GM12878 (cell line): ENCODE results near the gene SEC16A. TPM values are rescaled to one million over a fixed set of nuclear protein-coding genes. Genes with fewer than 3 reads are reported as not detected.

Source experiments
- ATAC-seq: fragments of 200-7000 bp; cut with Tn5 transposase; 3 replicates; pipeline ENCODE4 v1.9.1; 2020; ENCODE audit warnings: mild to moderate bottlenecking, moderate library complexity
- BruUV-seq: library from RNA; stranded (reverse); fragments of 400-500 nt; replicated peaks from 2 replicates; lab custom pipeline; 2021; lab: Mats Ljungman, UMichigan
- CTCF ChIA-PET: fragments of 300-600 bp; sonication (Branson Sonifier 250); formaldehyde crosslinking; extraction: SDS; loops from one replicate; lab custom pipeline; 2021; ENCODE audit warnings: inconsistent platforms; lab: Yijun Ruan, JAX
- POLR2A ChIA-PET: fragments of 350-600 bp; formaldehyde crosslinking; extraction: SDS; loops from one replicate; lab custom pipeline; 2021; ENCODE audit warnings: inconsistent platforms; lab: Charles Lee
- RAD21 ChIA-PET: fragments of 300-600 bp; sonication (Branson Sonifier 250); formaldehyde crosslinking; loops from one replicate; lab custom pipeline; 2023; ENCODE audit warnings: antibody characterized with exemption; ENCODE audit not compliant: unreplicated experiment; lab: Charles Lee
- SMC1A ChIA-PET: fragments of 300-600 bp; sonication (Branson Sonifier 250); formaldehyde crosslinking; loops from one replicate; lab custom pipeline; 2023; ENCODE audit not compliant: unreplicated experiment, uncharacterized antibody; lab: Charles Lee
- DNase-seq: peaks from one replicate; pipeline ENCODE4 v3.0.0-alpha.2; 2011; ENCODE audit warnings: low read depth, low spot score
- FAIRE-seq: peaks from 3 replicates; lab custom pipeline; 2011; peaks lifted over from hg19 to GRCh38; lab: Jason Lieb, UNC
- H2AFZ ChIP-seq: 2 replicates; pipeline ENCODE4 v1.6.0; 2011; ENCODE audit warnings: low read depth, low read length, control low read depth; ENCODE audit not compliant: control insufficient read depth
- H3K27ac ChIP-seq: 2 replicates; pipeline ENCODE4 v1.5.1; 2011; ENCODE audit warnings: control low read depth; ENCODE audit not compliant: control insufficient read depth, insufficient read depth
- H3K27me3 ChIP-seq, 2 experiments: replicated peaks in 1 of 2; 2 replicates each; pipeline versions ENCODE4 v1.6.0 to v1.6.1; 2011; ENCODE audit warnings: low read length in 1 of 2; ENCODE audit not compliant: control insufficient read depth in 2 of 2, insufficient read depth in 2 of 2
- H3K36me3 ChIP-seq, 2 experiments: 2 replicates each; pipeline ENCODE4 v1.5.1; 2011; ENCODE audit warnings: low read length in 1 of 2; ENCODE audit not compliant: control insufficient read depth in 2 of 2, insufficient read depth in 2 of 2
- H3K4me1 ChIP-seq: 2 replicates; pipeline ENCODE4 v1.6.1; 2011; ENCODE audit warnings: mild to moderate bottlenecking, low read length, moderate library complexity, mixed read lengths; ENCODE audit not compliant: control insufficient read depth, insufficient read depth
- H3K4me2 ChIP-seq: 2 replicates; pipeline ENCODE4 v1.6.0; 2011; ENCODE audit warnings: control low read depth; ENCODE audit not compliant: control insufficient read depth, insufficient read depth
- H3K4me3 ChIP-seq: fragments of 200-600 bp; sonication (generic); 2 replicates; pipeline ENCODE4 v1.5.1; 2016
- H3K79me2 ChIP-seq: 2 replicates; pipeline ENCODE4 v1.6.0; 2011; ENCODE audit warnings: low read length; ENCODE audit not compliant: control insufficient read depth, insufficient read depth
- H3K9ac ChIP-seq: 2 replicates; pipeline ENCODE4 v1.8.0; 2011; ENCODE audit warnings: low read length, control low read depth, mixed read lengths; ENCODE audit not compliant: control insufficient read depth, insufficient read depth
- H3K9me3 ChIP-seq: replicated peaks from 3 replicates; pipeline ENCODE4 v1.5.1; 2011; ENCODE audit warnings: mild to moderate bottlenecking, low read length; ENCODE audit not compliant: control insufficient read depth, insufficient read depth
- H4K20me1 ChIP-seq: 2 replicates; pipeline ENCODE4 v1.6.0; 2011; ENCODE audit not compliant: control insufficient read depth, insufficient read depth
- CEBPB ChIP-seq, 2 experiments: fragments of 150-350 bp in 1 of 2; IDR thresholded peaks; 2 replicates each; pipeline ENCODE4 v1.6.1; 2012 to 2014; ENCODE audit warnings: low read depth in 2 of 2, low read length in 2 of 2, borderline replicate concordance in 1 of 2, inconsistent platforms in 1 of 2
- CHD4 ChIP-seq: fragments of 200-600 bp; sonication (generic); IDR thresholded peaks from 2 replicates; pipeline ENCODE4 v1.6.1; 2016; ENCODE audit warnings: mild to moderate bottlenecking
- CREB1 ChIP-seq: IDR thresholded peaks from 2 replicates; pipeline ENCODE4 v1.6.1; 2012; ENCODE audit warnings: low read depth, mild to moderate bottlenecking, inconsistent platforms
- EP300 ChIP-seq, 2 experiments: fragments of 150-350 bp in 1 of 2; IDR thresholded peaks; 2 replicates each; pipeline ENCODE4 v1.6.1; 2011 to 2012; ENCODE audit warnings: low read depth in 2 of 2, low read length in 2 of 2, borderline replicate concordance in 1 of 2, improper control_type of control experiment in 1 of 2, inconsistent platforms in 1 of 2; ENCODE audit not compliant: control insufficient read depth in 1 of 2
- GABPA ChIP-seq: IDR thresholded peaks from 2 replicates; pipeline ENCODE4 v1.6.1; 2014; ENCODE audit warnings: antibody characterized with exemption, low read depth, mild to moderate bottlenecking, inconsistent platforms
- HDGF ChIP-seq: fragments of 450-650 bp; IDR thresholded peaks from 2 replicates; pipeline ENCODE4 v1.6.1; 2016; ENCODE audit warnings: antibody characterized with exemption
- IKZF1 ChIP-seq: fragments of 450-650 bp; conservative IDR thresholded peaks from 2 replicates; pipeline ENCODE4 v1.6.1; 2017; ENCODE audit warnings: antibody characterized with exemption, mild to moderate bottlenecking
- MEF2B ChIP-seq: fragments of 450-650 bp; IDR thresholded peaks from 2 replicates; pipeline ENCODE4 v1.6.1; 2018; ENCODE audit warnings: mild to moderate bottlenecking, moderate library complexity; ENCODE audit not compliant: partially characterized antibody, poor library complexity, severe bottlenecking
- MXI1 ChIP-seq: fragments of 150-350 bp; IDR thresholded peaks from 2 replicates; pipeline ENCODE4 v1.6.1; 2011; ENCODE audit warnings: low read depth, mild to moderate bottlenecking, inconsistent platforms, low read length, improper control_type of control experiment
- NBN ChIP-seq: fragments of 450-650 bp; IDR thresholded peaks from 2 replicates; pipeline ENCODE4 v1.6.1; 2016
- PAX8 ChIP-seq: fragments of 450-650 bp; IDR thresholded peaks from 2 replicates; pipeline ENCODE4 v1.6.1; 2017; ENCODE audit warnings: mild to moderate bottlenecking, moderate library complexity
- RAD21 ChIP-seq: IDR thresholded peaks from 2 replicates; pipeline ENCODE4 v1.6.1; 2011; ENCODE audit warnings: mild to moderate bottlenecking, low read depth, low read length, moderate library complexity; ENCODE audit not compliant: insufficient read depth
- RFX5 ChIP-seq: IDR thresholded peaks from 2 replicates; pipeline ENCODE4 v1.6.1; 2011; ENCODE audit warnings: low read depth, low read length, improper control_type of control experiment
- SUPT20H ChIP-seq: IDR thresholded peaks from 2 replicates; pipeline ENCODE4 v1.6.1; 2011; ENCODE audit warnings: low read depth, mild to moderate bottlenecking, low read length, moderate library complexity, borderline replicate concordance; ENCODE audit not compliant: control insufficient read depth
- TCF7 ChIP-seq: IDR thresholded peaks from 2 replicates; pipeline ENCODE4 v1.6.1; 2014; ENCODE audit warnings: antibody characterized with exemption, borderline replicate concordance
- WRNIP1 ChIP-seq: IDR thresholded peaks from 2 replicates; pipeline ENCODE4 v1.6.1; 2011; ENCODE audit warnings: low read depth, low read length, improper control_type of control experiment, borderline replicate concordance
- WGBS: methylation state at CpG from one replicate; pipeline ENCODE4 v1.1.6; 2016; ENCODE audit warnings: low lambda C conversion rate; ENCODE audit not compliant: insufficient replicate concordance, insufficient coverage; ENCODE audit errors: missing lambda C conversion rate; 5-methylcytosine and 5-hydroxymethylcytosine counted together
- in situ Hi-C: fragments of 300-500 bp; cut with MboI; formaldehyde crosslinking; loops from 9 replicates; pipeline ENCODE4 v1.14.3; 2018; ENCODE audit warnings: mixed read lengths
- intact Hi-C: fragments of 100-400 bp; cut with micrococcal nuclease; formaldehyde crosslinking; loops from one replicate; pipeline ENCODE4 v1.14.2; 2022; ENCODE audit not compliant: unreplicated experiment
- polyA plus RNA-seq, 11 experiments: library from polyadenylated mRNA; depleted of rRNA in 4 of 11; unstranded in 6 of 11; stranded (reverse) in 5 of 11; fragments of >200 nt; fragmentation: Nextera tagmentation in 4 of 11; fragmentation: Illumina TruSeq in 1 of 11; extraction: Ambion mirVana in 4 of 11; extraction: Trizol in 1 of 11; gene quantifications; 1 replicate in 1 of 11; 2 replicates in 10 of 11; pipeline versions ENCODE4 v1.2.1 to v1.2.3, GENCODE V29; 2011 to 2016; ENCODE audit warnings: inconsistent platforms in 2 of 11, missing spikeins in 2 of 11, low read depth in 1 of 11
- total RNA-seq, 4 experiments: library from RNA; depleted of rRNA in 3 of 4; stranded (reverse); fragments of >200 nt in 3 of 4; fragmentation: Illumina TruSeq in 1 of 4; extraction: Trizol in 1 of 4; gene quantifications; 2 replicates each; pipeline versions ENCODE4 v1.2.1 to v1.2.3, GENCODE V29; 2013 to 2021

SEC16A gene
- total and polyA plus RNA-seq, 10 of the 15 experiments (the other 5 are each of a cell fraction or from before 2014, with no cell fraction given) = 9.9 to 59.1 (median 21.7) TPM

GRCh38 chr9:136495238-136495800 lies 12.5 kb upstream of the SEC16A start:
- ChIA-PET CTCF (no interaction called here), RAD21 (no interaction called here), POLR2A (no interaction called here), SMC1A (no interaction called here)
- Histone ChIP-seq H2AFZ (no peak overlapping the region), H3K9ac (no peak overlapping the region), H3K4me1 (no peaks in the 10 kb centered on the region), H3K4me2 (no peak overlapping the region), H3K27me3 (no peaks in the 10 kb centered on the region), H3K36me3 (peaks cover 0 to 21% of the 10 kb centered on the region in 2 experiments; a peak in 2 of 4 replicates), H3K4me3 (no peak overlapping the region), H3K27ac (no peak overlapping the region), H4K20me1 (no peaks in the 10 kb centered on the region), H3K79me2 (no peaks in the 10 kb centered on the region), H3K9me3 (no peaks in the 10 kb centered on the region)
- no peak for DNase-seq
- TF ChIP-seq MXI1 (no peak), TCF7 (no peak), EP300 (IDR thresholded peaks at IDR 0.05; ENCODE audit: borderline replicate concordance in 1 of 2, control insufficient read depth in 1 of 2, low read depth in 2 of 2, low read length in 2 of 2) (no peak), NBN (no peak), CREB1 (no peak), IKZF1 (no peak), CEBPB (IDR thresholded peaks at IDR 0.05; ENCODE audit: borderline replicate concordance in 1 of 2, low read depth in 2 of 2, low read length in 2 of 2) (no peak), GABPA (no peak), RFX5 (no peak), HDGF (no peak), CHD4 (no peak), SUPT20H (no peak), RAD21 (no peak), WRNIP1 (no peak), MEF2B (no peak), PAX8 (no peak)
- no peak for ATAC-seq
- BruUV-seq = no TSS peak
- intact Hi-C loops (no loop called here), in situ Hi-C loops (no loop called here)
- WGBS = 88% methylated on average over 17 of the region's 17 CpGs
- FAIRE-seq = no peak
